ENCODE results near the gene GDPD2.
A peak's percentile ranks its signal among the peaks of the same experiment; 100 is the strongest.
"Not testable (repeated sequence)": the region's sequence is repeated elsewhere in the genome, so short reads cannot be mapped to it uniquely, and the experiment has no call there.

Gene GDPD2, protein sequence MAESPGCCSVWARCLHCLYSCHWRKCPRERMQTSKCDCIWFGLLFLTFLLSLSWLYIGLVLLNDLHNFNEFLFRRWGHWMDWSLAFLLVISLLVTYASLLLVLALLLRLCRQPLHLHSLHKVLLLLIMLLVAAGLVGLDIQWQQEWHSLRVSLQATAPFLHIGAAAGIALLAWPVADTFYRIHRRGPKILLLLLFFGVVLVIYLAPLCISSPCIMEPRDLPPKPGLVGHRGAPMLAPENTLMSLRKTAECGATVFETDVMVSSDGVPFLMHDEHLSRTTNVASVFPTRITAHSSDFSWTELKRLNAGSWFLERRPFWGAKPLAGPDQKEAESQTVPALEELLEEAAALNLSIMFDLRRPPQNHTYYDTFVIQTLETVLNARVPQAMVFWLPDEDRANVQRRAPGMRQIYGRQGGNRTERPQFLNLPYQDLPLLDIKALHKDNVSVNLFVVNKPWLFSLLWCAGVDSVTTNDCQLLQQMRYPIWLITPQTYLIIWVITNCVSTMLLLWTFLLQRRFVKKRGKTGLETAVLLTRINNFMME

DNA sequence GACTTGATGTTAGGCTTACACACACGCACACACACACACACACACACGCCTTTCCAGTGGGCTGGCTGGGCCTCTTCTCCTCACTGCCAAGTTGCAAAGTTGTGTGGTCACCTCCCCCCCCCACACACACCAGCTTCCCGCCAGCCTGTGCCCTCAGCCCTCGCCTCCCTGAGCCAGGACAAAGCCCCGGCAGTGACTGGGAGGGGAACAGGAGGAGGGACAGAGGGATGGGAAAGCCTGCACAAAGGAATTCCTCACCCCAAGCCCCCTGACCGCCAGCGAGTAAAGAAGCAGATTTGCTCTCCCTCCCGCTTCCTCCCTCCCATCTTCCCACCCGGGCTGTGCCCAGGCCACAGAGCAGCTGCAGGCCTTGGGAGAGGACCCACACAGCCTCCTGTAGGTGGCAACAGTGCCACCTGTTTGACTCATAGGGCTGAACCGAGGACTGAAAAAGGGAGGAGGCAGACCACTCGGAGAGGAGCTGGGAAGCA, at the start of gene GDPD2:
GDPD2 (plus strand) TSS at position 464 of the 491 bp plus-strand sequence. CDS start 1,671 bp downstream, outside the sequence.
- peak; percentile 6 for DNase-seq

DNA sequence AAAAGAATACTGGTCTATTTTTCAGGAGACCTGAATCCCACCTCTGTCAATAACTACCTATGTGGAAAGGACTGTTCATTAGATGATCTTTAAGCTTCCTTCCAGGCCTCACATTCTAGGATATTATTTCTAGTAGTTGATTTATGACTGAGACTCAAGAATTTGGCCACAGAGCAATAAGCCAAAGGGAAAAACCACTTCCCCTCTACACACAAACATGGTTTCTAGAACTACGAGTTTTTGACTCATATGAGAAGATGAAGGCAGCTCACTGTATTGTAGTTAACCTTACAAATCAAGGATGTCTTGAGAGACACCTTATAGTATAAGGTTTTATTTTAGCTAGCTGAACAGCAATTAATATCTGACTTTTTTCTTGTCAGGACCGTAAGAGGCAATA, 36.9 kb upstream of the GDPD2 start:
- DNase-seq, result no peak

DNA sequence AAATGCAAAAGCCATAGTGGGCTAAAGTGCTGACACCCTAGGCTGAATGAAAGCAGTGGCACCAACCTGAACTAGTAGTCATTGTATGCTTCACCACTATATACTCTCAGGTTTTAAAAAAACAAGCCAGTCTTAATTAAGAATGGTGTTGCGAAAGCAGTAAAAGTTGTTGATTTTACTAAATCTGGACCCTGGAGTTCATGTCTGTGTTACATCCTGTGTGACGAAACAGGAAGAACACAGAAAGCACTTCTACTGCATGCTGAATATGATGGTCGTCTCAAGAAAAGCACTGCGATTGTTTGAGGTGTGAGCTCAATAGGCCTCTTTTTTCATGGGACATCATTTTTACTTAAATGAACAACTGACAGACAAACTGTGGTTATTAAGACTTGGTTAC, 24.2 kb upstream of the GDPD2 start:
- DNase-seq, result no peak

DNA sequence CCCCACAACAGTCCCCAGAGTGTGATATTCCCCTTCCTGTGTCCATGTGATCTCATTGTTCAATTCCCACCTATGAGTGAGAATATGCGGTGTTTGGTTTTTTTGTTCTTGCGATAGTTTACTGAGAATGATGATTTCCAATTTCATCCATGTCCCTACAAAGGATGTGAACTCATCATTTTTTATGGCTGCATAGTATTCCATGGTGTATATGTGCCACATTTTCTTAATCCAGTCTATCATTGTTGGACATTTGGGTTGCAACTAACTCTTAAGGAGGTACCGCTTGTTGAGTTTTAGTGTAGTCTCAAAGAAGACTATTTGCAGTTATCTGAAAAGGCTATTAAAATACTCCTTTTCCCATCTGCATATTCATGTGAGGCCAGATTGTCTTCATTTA, 22.9 kb upstream of the GDPD2 start:
- DNase-seq, result not testable (repeated sequence)

DNA sequence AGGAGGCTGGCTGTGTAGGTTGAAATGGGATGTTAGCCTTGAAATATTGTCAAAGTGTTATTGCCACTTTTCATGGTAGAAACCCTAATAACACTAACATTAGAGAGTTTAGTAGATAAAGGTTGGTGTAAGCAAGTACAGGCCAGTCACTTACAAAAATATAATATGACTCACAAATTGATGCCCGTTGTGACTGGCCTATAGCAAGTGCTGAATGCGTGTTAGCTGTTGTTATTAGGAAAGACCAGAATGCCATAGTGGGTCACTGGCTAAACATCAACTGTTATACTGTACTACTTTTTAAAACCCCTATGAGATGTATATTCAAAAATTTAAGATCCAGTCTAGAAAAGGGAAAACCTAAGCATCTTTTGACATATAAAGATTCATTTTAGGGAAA, 20.4 kb upstream of the GDPD2 start:
- no peak for DNase-seq

DNA sequence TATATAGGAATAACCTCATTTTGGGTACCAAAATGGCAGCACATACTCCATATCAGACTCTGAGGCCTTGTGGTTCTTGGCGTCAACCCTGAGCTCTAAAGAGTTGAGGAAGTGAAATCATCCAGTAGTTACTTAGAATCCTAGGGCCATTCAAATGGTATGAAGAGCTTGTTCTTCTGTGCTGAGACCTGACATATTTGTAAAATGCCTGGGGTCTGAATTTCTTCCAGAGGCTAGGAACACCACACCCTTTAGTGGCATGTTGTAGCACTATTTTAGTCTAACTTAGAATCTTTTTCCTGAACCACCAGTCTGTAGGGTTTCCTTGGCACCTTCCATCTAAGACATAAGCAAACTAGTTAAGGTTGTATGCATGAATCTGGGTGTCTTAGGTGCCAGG, 18.1 kb upstream of the GDPD2 start:
- DNase-seq, result no peak

DNA sequence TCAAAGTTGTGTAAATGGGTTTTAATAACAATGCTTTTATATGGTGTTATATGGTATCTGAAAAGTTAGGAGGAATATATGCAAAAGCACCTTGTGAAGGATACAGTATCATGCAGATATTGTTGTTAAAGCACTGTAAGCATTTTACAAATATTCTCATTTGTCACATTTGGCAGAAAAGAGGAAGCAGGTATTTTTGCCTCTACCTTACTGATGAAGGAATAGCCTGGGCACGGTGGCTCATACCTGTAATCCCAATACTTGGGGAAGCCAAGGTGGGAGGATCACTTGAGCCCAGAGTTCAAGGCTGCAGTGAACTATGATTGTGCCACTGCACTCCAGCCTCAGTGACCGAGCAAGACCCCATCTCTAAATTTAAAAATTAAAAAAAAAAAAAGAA, 12.2 kb upstream of the GDPD2 start:
- no peak for DNase-seq

DNA sequence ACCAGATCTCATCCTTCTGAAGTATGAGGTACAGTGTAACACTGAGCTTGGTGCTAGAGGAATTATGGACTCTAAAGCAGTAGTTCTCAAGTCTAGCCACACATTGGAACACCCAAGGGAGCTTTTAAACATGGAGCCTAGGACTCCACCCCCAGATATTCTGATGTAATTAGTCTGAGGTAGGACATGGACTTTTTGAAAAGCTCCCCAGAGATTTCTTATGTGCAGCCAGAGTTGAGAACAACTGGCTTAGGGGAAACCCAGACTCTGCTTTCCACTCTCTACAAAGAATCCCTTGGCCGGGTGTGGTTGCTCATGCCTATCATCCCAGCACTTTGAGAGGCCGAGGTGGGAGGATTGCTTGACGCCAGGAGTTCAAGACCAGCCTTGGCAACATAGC, 11.6 kb upstream of the GDPD2 start:
- no peak for DNase-seq

DNA sequence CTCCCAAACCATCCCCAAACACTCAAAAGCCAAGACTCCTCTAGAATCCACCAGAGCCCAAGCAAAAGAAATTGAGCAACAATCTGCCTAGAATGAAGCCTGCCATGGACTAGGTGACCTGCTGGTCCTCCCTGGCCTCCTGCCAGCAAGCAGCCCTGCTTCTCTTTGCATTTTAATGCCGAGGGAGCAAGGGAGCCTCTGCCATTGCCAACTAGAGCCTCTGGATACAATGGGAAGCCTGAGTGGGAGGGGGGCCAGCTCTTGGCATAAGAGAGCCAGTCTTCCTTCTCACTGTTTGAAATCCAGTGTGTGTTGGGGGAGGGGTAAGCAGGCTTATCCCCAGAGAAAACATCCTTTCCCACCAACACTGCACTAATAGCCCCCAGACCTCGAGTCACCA, 1.5 kb upstream of the GDPD2 start:
- no peak for DNase-seq

DNA sequence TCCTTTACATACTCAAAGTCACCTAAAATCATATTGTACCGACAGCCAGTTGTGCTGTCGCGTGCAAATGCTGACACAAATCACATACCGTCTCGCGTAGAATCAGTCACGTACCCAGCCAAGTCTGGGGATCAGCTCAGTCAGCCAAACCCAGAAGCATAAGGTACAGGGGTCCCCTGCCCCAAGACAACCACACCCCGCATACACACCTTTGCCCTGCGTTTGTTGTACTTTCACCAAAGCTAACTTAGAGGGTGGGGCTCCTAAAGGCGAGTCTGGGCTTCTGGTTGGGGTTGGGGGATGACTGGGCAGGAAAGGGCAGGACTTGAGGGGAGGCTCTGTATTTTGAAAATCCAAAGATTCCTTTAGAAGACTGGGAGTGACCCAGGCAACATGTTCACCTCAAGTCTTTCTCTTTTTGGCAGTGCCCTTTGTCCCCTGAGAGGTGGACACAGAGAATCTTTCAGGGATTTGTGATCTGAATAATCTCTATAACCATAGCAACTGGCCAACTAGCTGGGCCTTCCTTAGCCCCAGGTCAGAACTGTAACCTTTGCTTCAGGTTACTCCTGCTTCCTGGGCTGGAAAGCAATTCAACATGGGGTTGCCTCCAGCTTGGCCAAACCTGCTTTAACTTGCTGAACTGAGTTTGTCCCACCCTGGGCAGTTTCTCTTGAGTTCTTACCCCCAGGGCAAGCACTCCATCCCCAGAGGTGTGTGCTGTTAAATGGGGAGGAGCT, 992 bp downstream of the GDPD2 start:
- DNase-seq, result no peak

DNA sequence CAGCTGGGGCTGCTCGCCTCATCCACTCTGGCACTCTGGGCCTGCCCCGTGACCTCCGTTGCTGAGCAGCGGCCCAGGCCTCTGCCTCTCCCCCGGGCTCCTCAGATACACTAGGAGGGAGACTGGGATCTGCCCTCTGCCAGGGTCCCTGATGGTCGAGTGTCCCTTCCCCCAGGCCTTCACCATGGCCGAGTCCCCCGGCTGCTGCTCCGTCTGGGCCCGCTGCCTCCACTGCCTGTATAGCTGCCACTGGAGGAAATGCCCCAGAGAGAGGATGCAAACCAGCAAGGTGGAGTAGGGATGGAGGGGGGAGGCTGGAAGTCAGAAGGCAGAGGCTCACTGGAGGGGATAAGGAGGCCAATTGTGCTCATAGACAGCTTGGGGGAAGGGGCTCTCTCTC, 1.7 kb downstream of the GDPD2 start:
- no peak for DNase-seq

DNA sequence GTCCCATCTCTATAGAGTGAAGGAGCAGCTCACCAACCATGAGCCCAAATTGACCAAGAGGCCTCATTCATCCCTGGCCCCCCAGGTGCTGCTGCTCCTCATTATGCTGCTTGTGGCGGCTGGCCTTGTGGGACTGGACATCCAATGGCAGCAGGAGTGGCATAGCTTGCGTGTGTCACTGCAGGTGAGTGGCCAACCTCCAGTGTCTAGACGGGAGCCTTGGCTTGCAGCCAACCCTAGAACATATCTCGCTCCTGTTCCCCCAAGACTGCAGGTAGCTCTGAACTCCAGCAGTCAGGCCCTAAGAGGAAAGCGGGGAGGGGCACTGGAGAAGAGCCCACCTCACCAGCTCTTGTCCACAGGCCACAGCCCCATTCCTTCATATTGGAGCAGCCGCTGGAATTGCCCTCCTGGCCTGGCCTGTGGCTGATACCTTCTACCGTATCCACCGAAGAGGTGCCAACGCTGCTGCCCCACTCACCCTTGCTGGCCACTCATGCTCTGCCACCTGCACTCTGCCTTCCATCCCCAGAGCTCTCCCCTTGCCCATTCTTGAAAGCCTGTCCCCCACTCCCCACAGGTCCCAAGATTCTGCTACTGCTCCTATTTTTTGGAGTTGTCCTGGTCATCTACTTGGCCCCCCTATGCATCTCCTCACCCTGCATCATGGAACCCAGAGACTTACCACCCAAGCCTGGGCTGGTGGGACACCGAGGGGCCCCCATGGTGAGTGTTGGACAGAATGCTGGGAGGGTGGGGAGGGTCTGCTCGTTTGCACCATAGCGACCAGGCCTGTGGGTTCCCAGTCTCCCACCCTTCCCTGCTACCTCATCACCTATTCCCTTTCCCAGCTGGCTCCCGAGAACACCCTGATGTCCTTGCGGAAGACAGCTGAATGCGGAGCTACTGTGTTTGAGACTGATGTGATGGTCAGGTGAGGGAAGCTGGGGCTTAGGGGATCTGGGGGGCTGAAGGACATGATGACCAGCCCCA, 3.5 kb downstream of the GDPD2 start:
- no peak for DNase-seq

DNA sequence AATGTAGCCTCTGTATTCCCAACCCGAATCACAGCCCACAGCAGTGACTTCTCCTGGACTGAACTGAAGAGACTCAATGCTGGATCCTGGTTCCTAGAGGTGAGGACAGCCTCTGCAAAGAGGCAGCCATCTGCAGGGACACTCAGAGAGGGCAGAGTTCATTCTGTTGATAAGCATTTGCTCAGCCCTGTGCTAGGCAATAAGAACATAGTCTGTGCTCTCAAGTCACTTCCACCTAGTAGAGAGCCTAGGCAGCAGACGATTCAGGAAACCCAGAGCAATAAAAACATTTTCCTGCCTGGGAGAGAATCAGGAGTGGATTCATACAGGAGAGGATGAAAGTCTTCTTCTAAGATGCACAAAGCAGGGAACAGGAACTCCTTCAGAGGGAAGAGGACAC, 4.3 kb downstream of the GDPD2 start:
- no peak for DNase-seq

DNA sequence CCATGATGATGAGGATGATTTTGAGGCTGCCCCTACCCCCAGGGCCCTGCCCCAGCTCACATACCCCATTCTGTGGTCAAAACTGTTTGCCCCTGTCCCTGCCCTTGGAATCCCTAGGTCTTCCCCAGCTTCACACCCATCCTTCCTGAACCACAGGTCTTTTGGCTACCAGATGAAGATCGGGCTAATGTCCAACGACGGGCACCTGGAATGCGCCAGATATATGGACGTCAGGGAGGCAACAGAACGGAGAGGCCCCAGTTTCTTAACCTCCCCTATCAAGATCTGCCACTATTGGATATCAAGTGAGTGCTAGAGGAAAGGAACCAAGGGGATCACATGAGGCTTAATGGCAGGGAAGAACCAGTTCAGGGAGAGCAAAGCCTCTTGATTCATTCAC, 6.6 kb downstream of the GDPD2 start:
- no peak for DNase-seq

DNA sequence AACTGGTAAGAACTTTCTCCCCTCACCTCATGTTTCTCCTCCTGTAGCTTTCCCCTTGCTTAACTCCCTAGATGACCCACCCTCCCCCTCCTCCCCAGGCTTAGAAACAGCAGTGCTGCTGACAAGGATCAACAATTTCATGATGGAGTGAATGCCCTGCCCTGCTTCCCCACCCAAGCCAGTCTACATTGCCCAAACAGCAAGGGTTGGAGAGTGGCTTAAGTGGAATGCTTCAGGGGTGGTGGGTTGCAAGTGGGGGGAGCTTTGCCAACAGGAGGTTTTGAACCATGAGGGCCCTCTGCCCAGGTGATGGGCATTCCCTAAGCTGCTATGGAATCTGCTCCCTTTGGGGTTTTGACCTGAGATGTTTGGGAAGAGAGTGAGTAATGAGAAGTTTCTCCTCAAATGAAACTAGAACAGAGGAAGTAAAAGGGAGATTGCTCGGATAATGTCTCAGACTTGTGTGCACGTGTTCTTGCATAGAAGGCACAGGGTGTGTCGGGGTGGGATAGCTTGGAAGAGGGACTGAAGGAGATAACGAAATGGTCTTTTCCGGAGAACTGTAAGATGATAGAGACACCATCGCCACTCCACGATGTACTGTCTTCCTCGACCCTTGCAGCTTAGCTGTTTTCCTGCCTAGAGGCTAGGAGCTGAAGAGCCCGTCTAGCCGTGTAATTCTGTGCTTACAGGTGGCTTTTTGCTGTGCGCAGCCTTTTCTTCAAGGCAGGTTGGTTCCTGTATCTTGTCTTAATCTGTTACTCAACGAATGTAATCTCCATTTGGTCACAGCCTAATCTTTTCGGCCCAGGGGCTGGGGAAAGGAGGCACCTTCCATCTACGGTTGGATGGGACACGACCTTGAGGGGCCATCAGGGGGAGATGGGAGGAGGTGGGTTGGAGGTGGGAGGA, 10.1 kb downstream of the GDPD2 start:
- DNase-seq, result no peak

DNA sequence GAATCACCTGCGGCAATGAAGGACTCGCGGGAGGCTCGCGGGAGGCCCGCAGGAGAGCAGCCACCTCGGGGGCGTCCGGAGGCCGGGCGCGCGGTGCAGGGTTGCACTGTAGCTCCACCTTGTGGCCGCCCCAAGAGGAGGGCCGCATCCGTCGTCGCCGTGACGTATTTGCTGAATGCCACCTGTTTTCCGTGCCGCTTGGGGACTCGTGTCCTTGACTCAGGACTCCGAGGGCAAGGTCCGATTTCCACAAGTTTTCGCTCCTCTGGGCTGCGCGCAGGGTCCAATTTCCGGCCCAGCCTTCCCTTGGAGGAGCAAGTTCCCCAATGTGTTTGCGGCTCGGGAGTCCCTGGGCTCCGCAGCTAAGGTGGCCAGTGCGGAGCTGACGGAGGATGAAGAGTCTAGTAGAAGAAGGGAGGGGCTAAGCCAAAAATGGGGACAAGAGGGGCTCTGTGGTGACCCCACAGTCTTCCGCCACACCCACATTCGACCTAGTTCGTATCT, 10.8 kb downstream of the GDPD2 start:
- peak; percentile 48 for DNase-seq

DNA sequence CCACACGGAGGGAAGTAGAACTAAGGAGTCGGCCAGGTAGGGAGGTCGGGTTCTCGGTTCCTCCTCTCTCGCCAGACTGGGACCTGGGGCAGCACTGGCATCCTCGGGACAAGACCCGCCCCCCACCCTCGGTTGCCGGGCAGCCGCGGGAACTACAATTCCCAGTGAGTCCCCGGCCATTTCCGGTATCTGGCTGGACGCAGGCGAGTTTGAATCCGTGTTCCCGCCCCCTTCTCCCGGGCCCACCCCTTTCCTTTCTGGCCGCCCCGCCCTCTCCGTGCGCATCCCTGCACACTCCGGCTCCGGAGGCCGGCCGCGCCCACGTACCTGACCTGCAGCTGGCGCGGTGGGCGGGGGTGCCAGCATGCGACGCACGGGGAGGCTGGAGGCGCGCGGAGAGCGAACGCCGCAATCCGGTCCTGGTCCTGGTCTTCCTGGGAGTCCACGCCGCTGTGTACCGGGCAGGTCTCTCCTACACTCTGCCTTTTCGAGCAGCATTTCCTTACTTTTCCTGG, 11.3 kb downstream of the GDPD2 start:
- peak; percentile 51 for DNase-seq

DNA sequence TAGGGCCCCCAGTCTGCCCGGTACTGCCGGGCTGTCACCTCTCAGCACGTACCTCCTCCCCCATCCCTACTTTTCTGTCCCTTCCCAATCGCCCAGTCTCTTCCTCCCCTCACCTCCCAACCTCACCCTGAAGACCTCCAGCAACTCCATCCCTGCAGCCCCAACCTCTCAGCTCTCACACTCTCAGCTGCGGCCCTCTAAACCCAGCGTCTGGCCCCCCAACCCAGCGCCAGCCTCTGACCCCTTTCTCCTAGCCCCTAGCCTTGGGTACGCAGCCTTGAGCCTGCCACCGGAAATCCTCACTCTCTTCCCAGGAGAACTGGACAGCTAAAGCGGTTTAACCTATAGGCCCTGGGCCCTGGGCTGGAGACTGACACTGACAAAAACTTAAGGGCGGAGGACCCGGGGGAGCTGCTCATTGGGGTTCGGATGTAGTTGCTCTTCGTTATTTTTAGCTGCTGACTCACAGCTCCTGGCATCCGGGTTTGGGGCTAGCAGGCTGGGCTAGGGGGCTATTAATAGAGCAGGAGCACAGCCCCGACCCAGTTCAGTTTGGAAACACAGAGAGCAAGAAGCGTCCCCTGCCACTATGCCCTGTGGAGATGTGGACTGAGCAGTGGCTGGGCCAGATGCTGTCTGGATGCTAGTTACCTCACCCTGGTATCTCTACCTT, 11.9 kb downstream of the GDPD2 start:
- no peak for DNase-seq

DNA sequence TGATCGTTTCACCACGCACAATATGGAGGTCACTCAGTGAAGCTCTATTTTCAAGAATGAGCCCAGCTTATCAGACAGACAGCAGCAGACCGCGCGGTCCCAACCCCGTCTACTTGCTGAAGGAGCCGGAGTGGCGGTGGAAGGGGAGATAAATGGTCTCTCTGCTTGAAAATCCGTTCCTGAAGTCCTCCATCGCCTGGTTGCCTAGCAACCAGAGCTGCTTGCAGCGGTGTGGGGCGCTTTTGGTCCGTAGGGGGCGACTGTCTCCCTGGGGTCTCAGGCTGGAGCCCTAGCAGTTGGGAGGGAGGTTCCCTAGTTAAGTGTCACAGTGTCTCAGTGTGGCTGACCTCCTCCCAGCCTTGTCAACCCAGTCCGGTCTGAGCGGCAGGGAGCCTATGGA, 13.2 kb downstream of the GDPD2 start:
- DNase-seq, result peak; percentile 24

DNA sequence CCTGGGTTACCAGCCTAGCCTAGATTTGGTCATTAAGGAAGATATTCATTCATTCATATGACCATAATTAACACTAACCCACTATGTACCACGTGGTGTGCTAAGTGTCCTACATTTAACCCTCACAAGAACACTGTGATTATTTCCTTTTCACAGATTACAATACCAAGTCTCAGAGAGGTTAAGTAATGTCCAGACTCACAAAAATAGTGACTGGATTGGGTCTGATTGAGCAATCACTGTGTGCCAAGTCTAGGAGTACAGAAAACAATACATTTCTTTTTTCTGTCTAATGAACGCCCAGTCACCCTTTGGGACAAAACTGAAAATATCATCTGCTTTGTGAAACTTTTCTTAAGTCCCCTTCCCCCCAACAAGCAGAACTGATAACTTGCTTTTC, 13.9 kb downstream of the GDPD2 start:
- no peak for DNase-seq
